ENCODE data around the gene MACROH2A1.

DNA sequence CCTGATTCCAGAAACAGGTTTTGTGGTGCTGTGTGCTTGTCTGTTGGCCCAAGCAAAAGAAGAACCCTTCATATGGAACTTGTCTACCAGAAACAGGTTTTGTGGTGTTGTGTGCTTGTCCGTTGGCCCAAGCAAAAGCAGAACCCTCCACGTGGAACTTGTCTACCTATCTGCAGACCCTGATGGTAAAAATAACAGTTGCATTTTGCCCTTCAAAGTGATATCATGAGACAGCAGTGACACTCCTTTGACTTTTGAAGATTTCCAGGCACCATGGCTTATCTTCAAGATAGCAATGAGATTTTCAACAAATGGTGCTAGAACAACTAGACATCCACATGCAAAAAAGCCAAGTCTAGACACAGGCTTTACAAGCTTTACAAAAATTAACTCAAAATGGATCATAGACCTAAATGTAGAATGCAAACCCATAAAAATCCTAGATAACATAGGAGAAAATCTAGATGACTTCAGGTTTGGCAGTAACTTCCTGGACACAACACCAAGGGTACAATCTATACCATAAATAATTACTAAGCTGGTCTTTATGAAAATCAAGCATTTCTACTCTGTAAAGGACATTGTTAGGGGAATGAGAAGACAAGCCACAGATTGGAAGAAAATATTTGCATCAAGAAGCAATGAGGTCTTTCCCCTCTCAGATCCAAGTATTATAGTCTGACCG is 16.8 kb downstream of the MACROH2A1 start:
- TF ChIP-seq POLR2A (IDR thresholded peaks at IDR 0.05) (no peak), CTCF (IDR thresholded peaks at IDR 0.05) (no peak), EP300 (IDR thresholded peaks at IDR 0.05) (no peak), POLR2AphosphoS5 (IDR thresholded peaks at IDR 0.05) (no peak)
